Measurements from ENCODE around the gene VCX3B. TPM values are rescaled to one million over a fixed set of nuclear protein-coding genes. Genes with fewer than 3 reads are reported as not detected.
"Not testable (repeated sequence)": the region's sequence is repeated elsewhere in the genome, so short reads cannot be mapped to it uniquely, and the experiment has no call there.

Gene VCX3B
- total RNA-seq (not detected), polyA plus RNA-seq (not detected)
- long read RNA-seq, donor 1 = 0 reads
- long read RNA-seq, donor 2 = 0 reads
- long read RNA-seq, donor 3 = 0 reads
- long read RNA-seq, donor 4 = 0 reads
- long read RNA-seq, donor 5 = 0 reads

DNA sequence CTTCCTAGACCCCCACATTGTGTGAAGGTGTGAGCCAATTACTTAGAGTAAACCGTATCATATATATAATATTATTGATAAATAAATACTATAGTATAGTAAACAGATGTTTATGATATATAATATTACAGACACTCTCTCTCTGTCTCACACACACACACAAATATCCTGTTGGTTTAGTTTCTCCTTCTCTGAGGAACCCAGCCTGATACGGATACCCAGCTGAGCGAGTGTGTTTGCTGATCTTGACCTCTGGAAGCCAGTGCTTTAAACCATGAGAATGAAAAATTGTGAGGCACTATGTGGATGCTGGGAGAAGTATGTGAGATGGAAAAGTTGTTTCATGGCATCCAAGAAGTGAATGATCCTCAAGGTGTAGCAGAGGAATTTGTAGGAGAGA, at the start of gene VCX3B:
TSS of gene VCX3B (plus strand) at position 301 of the 400 bp plus-strand sequence. CDS start 621 bp downstream, outside the sequence.
- H3K36me3 ChIP-seq (ENCODE audit: control insufficient read depth in 4 of 4, insufficient read depth in 4 of 4, low read length in 4 of 4); H3K9ac ChIP-seq (ENCODE audit: insufficient read depth in 1 of 2, low read length in 2 of 2); H3K27me3 ChIP-seq (ENCODE audit: control insufficient read depth in 3 of 3, insufficient read depth in 3 of 3, low read length in 2 of 3); H3K27ac ChIP-seq (ENCODE audit: low read depth in 1 of 2, low read length in 1 of 2); H3K9me3 ChIP-seq (ENCODE audit: control insufficient read depth in 4 of 4, insufficient read depth in 3 of 4, low read length in 3 of 4); H3K4me1 ChIP-seq (ENCODE audit: control insufficient read depth in 5 of 5, insufficient read depth in 5 of 5, low read length in 5 of 5); ATAC-seq (ENCODE audit: insufficient read depth, low FRiP score); DNase-seq; H3K4me3 ChIP-seq: not testable (repeated sequence)
- WGBS, 2 donors = 90 to 93% methylated on average over 3 of the region's 3 CpGs

DNA sequence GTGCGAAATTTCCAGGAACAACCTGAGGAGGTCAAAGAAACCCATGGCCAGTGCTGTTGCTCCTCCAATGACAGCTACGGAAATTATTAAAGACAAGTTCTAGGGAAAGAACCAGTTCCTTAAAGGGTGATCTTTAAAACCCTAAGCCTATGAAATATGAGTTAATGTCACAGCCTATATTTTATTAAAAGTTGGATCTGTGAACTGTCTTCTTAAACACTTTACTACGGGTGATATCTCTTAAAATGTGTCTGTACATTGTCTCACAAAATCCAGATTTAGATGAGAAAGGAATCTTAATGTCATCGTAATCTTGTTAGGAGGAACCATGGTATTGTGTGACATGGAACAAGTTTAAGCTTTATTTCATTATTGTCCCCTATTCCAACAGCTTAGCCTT, 46.3 kb upstream of the VCX3B start:
- 87 to 90% methylated on average over 4 of the region's 4 CpGs for WGBS, 2 donors
- Histone ChIP-seq H3K27me3 (ENCODE audit: control insufficient read depth in 3 of 3, insufficient read depth in 3 of 3, low read length in 2 of 3) (peaks cover 0 to 16% (median 0%) of the 10 kb centered on the region in 3 donors), H3K36me3 (ENCODE audit: control insufficient read depth in 4 of 4, insufficient read depth in 4 of 4, low read length in 4 of 4) (no peaks in the 10 kb centered on the region), H3K9me3 (ENCODE audit: control insufficient read depth in 4 of 4, insufficient read depth in 3 of 4, low read length in 3 of 4) (no peaks in the 10 kb centered on the region), H3K27ac (ENCODE audit: low read depth in 1 of 2, low read length in 1 of 2) (no peak overlapping the region), H3K4me3 (no peak overlapping the region), H3K9ac (ENCODE audit: insufficient read depth in 1 of 2, low read length in 2 of 2) (no peak overlapping the region), H3K4me1 (ENCODE audit: control insufficient read depth in 5 of 5, insufficient read depth in 5 of 5, low read length in 5 of 5) (no peaks in the 10 kb centered on the region)
- ATAC-seq (ENCODE audit: insufficient read depth, low FRiP score) (no peak), DNase-seq (no peak)
- TF ChIP-seq, protein P1, sequence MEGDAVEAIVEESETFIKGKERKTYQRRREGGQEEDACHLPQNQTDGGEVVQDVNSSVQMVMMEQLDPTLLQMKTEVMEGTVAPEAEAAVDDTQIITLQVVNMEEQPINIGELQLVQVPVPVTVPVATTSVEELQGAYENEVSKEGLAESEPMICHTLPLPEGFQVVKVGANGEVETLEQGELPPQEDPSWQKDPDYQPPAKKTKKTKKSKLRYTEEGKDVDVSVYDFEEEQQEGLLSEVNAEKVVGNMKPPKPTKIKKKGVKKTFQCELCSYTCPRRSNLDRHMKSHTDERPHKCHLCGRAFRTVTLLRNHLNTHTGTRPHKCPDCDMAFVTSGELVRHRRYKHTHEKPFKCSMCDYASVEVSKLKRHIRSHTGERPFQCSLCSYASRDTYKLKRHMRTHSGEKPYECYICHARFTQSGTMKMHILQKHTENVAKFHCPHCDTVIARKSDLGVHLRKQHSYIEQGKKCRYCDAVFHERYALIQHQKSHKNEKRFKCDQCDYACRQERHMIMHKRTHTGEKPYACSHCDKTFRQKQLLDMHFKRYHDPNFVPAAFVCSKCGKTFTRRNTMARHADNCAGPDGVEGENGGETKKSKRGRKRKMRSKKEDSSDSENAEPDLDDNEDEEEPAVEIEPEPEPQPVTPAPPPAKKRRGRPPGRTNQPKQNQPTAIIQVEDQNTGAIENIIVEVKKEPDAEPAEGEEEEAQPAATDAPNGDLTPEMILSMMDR (IDR thresholded peaks at IDR 0.05; ENCODE audit: control extremely low read depth, extremely low read depth) = no peak

DNA sequence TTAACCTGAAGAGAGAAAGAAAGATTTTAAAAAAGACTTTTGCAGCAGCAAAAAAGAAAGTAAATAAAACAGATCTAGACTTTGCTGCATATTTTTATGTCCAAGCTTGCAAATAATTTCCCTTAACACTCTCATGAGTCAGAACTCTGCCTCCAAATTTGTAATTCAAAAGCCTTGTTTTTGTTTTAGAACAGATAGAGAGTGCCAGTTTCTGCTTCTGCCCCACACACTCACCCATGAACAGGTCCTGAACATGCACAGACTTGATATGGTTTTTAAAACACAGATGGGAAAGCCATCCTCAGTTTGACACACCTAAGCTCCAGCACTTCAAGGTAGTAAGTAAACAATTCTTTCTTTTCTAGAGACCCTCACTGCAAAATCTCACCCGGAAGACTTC, 39.7 kb upstream of the VCX3B start:
- Histone ChIP-seq H3K4me1 (ENCODE audit: control insufficient read depth in 5 of 5, insufficient read depth in 5 of 5, low read length in 5 of 5) (no peaks in the 10 kb centered on the region), H3K9ac (ENCODE audit: insufficient read depth in 1 of 2, low read length in 2 of 2) (no peak overlapping the region), H3K27me3 (ENCODE audit: control insufficient read depth in 3 of 3, insufficient read depth in 3 of 3, low read length in 2 of 3) (peaks cover 0 to 7% (median 0%) of the 10 kb centered on the region in 3 donors), H3K4me3 (no peak overlapping the region), H3K27ac (ENCODE audit: low read depth in 1 of 2, low read length in 1 of 2) (no peak overlapping the region), H3K9me3 (ENCODE audit: control insufficient read depth in 4 of 4, insufficient read depth in 3 of 4, low read length in 3 of 4) (peaks cover 0 to 2% (median 0%) of the 10 kb centered on the region in 4 donors), H3K36me3 (ENCODE audit: control insufficient read depth in 4 of 4, insufficient read depth in 4 of 4, low read length in 4 of 4) (no peaks in the 10 kb centered on the region)
- WGBS, 2 donors = 67 to 81% methylated on average over 1 of the region's 1 CpG
- ATAC-seq (ENCODE audit: insufficient read depth, low FRiP score) = no peak
- no peak for DNase-seq
- TF ChIP-seq, protein P1 (IDR thresholded peaks at IDR 0.05; ENCODE audit: control extremely low read depth, extremely low read depth) = no peak

DNA sequence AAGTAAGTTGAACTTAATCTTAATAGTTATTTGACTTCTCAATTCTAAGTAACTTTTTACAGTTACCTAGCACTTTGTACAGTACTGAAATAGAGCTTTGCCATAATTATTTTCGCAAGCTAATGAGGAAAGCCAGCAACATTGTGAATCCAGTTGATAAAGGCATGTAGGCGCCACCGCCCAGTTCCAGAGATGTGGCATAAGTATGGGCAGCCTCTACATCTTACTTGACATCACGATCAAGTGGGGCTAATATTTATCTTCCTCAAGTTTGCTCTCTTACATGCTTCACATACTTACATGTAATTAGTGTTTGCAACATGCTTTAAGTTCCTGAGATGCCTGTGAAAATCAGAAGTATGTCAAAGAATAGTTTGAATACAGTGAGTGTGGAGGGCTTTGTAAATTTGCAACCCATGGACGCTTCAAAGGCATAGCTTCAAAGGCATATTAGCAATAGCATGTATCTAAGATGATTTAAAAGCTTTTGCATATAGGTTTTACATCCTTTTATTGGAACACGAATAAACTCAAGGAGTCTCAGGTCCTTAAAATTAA, 34.9 kb upstream of the VCX3B start:
- DNase-seq = peak in 1 of 3 donors; percentile 25
- Histone ChIP-seq H3K27ac (ENCODE audit: low read depth in 1 of 2, low read length in 1 of 2) (no peak overlapping the region), H3K9me3 (ENCODE audit: control insufficient read depth in 4 of 4, insufficient read depth in 3 of 4, low read length in 3 of 4) (peaks cover 0 to 2% (median 0%) of the 10 kb centered on the region in 4 donors), H3K4me3 (no peak overlapping the region), H3K27me3 (ENCODE audit: control insufficient read depth in 3 of 3, insufficient read depth in 3 of 3, low read length in 2 of 3) (peaks cover 0 to 9% (median 2%) of the 10 kb centered on the region in 3 donors), H3K36me3 (ENCODE audit: control insufficient read depth in 4 of 4, insufficient read depth in 4 of 4, low read length in 4 of 4) (no peaks in the 10 kb centered on the region), H3K4me1 (ENCODE audit: control insufficient read depth in 5 of 5, insufficient read depth in 5 of 5, low read length in 5 of 5) (no peaks in the 10 kb centered on the region), H3K9ac (ENCODE audit: insufficient read depth in 1 of 2, low read length in 2 of 2) (no peak overlapping the region)
- WGBS, 2 donors = 64 to 74% methylated on average over 6 of the region's 6 CpGs
- peak; percentile 64 for ATAC-seq (ENCODE audit: insufficient read depth, low FRiP score)
- TF ChIP-seq, protein P1 (IDR thresholded peaks at IDR 0.05; ENCODE audit: control extremely low read depth, extremely low read depth) = no peak
